ENCODE data around the gene VOPP1. TPM values are rescaled to one million over a fixed set of nuclear protein-coding genes. Genes with fewer than 3 reads are reported as not detected.

The VOPP1 gene
- total RNA-seq, 2 donors from 2014 or later, result 70.3 to 73.4 TPM

GRCh38 chr7:55452971-55453370 is 119.3 kb downstream of the VOPP1 start:
- H3K27ac ChIP-seq, result no peak overlapping the region
- intact Hi-C loops (cut with DNase I), result loop anchor here (10.0 kb wide), 1 partner anchor 62 kb away; no protein-coding TSS in a partner anchor
- H3K4me3 ChIP-seq, result no peak overlapping the region
- no peak overlapping the region for H3K9ac ChIP-seq (ENCODE audit: low read depth in 2 of 2, low read length in 2 of 2)
- DNase-seq, result no peak
- no peaks in the 10 kb centered on the region for H3K36me3 ChIP-seq
- H3K4me1 ChIP-seq, result no peaks in the 10 kb centered on the region
- no peak for TF ChIP-seq CTCF (IDR thresholded peaks at IDR 0.05)
- no peaks in the 10 kb centered on the region for H3K9me3 ChIP-seq
- H3K27me3 ChIP-seq, result no peaks in the 10 kb centered on the region

GRCh38 chr7:55449992-55450535 is 122.2 kb downstream of the VOPP1 start:
- no peak overlapping the region for H3K4me3 ChIP-seq
- H3K36me3 ChIP-seq, result no peaks in the 10 kb centered on the region
- H3K27me3 ChIP-seq, result no peaks in the 10 kb centered on the region
- no peaks in the 10 kb centered on the region for H3K4me1 ChIP-seq
- no peaks in the 10 kb centered on the region for H3K9me3 ChIP-seq
- DNase-seq, result no peak
- TF ChIP-seq CTCF (IDR thresholded peaks at IDR 0.05), result no peak
- intact Hi-C loops (cut with DNase I), result loop anchor here (10.0 kb wide), 1 partner anchor 65 kb away; no protein-coding TSS in a partner anchor
- H3K9ac ChIP-seq (ENCODE audit: low read depth in 2 of 2, low read length in 2 of 2), result no peak overlapping the region
- no peak overlapping the region for H3K27ac ChIP-seq

- H3K27ac ChIP-seq, result no peak overlapping the region
- H3K36me3 ChIP-seq, result no peaks in the 10 kb centered on the region
- no peak overlapping the region for H3K4me3 ChIP-seq
- H3K27me3 ChIP-seq, result no peaks in the 10 kb centered on the region
- no peak for TF ChIP-seq CTCF (IDR thresholded peaks at IDR 0.05)
- no peak for DNase-seq
- intact Hi-C loops (cut with DNase I), result no loop called here
- H3K9ac ChIP-seq (ENCODE audit: low read depth in 2 of 2, low read length in 2 of 2), result no peak overlapping the region
- H3K4me1 ChIP-seq, result no peaks in the 10 kb centered on the region
- H3K9me3 ChIP-seq, result no peaks in the 10 kb centered on the region
These were observed 122.9 kb downstream of the VOPP1 start for GRCh38 chr7:55449205-55449991.

- TF ChIP-seq CTCF (IDR thresholded peaks at IDR 0.05), result no peak
- H3K27me3 ChIP-seq, result no peaks in the 10 kb centered on the region
- no peak overlapping the region for H3K4me3 ChIP-seq
- DNase-seq, result no peak
- H3K27ac ChIP-seq, result no peak overlapping the region
- no peaks in the 10 kb centered on the region for H3K9me3 ChIP-seq
- intact Hi-C loops (cut with DNase I), result no loop called here
- no peaks in the 10 kb centered on the region for H3K36me3 ChIP-seq
- no peaks in the 10 kb centered on the region for H3K4me1 ChIP-seq
- H3K9ac ChIP-seq (ENCODE audit: low read depth in 2 of 2, low read length in 2 of 2), result no peak overlapping the region
These were observed 123.8 kb downstream of the VOPP1 start for GRCh38 chr7:55448526-55448925.

GRCh38 chr7:55444786-55445185 is 127.5 kb downstream of the VOPP1 start:
- intact Hi-C loops (cut with DNase I), result no loop called here
- TF ChIP-seq CTCF (IDR thresholded peaks at IDR 0.05), result no peak

More at GRCh38 chr7:55444786-55445185, 127.5 kb downstream of the VOPP1 start:
- DNase-seq, result no peak
- Histone ChIP-seq H3K36me3 (no peaks in the 10 kb centered on the region), H3K4me1 (no peaks in the 10 kb centered on the region), H3K9me3 (no peaks in the 10 kb centered on the region), H3K9ac (ENCODE audit: low read depth in 2 of 2, low read length in 2 of 2) (no peak overlapping the region), H3K4me3 (no peak overlapping the region), H3K27me3 (no peaks in the 10 kb centered on the region), H3K27ac (no peak overlapping the region)
